ENCODE results near the gene RGS7. TPM values are rescaled to one million over a fixed set of nuclear protein-coding genes. Genes with fewer than 3 reads are reported as not detected.
A peak's percentile ranks its signal among the peaks of the same experiment; 100 is the strongest.

Gene RGS7
- total RNA-seq, result under 0.01 and 0.23 TPM in 2 replicates

GRCh38 chr1:241356519-241357365 lies at the start of gene RGS7:
Gene RGS7, minus strand, starts transcription at chr1:241357205.
- DNase-seq, result peak; percentile 72

DNA sequence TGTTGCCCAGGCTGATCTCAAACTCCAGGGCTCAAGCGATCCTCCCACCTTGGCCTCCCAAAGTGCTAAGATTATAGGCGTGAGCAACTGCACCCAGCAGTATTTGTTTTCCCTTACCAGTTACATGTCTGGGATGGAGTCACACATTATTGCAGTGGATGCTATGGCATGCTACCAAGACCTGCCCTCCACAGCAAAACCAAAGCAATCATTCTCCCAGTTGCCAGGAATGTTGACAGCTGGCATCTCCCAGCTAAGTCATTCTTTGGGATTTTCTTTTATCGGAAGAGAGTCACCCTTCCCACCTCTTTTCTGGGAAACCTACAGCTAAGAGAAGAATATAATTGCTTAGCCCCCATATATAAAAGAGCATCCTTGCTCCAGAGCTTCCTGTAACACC lies 49.4 kb upstream of the RGS7 start:
- no peak for DNase-seq

DNA sequence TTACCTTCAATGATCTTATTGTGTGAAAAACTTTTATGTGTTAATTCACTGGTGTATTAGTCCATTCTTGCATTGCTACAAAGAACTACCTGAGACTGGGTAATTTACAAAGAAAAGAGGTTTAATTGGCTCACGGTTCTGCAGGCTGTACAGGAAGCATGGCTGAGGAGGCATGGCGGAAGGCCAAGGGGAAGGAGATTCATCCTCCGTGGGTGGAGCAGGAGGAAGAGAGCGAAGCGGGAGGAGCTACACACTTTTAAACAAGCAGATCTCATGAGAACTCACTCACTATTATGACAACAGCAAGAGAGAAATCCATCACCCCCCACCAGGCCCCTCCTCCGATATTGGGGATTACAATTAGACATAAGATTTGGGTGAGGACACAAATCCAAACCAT lies 44.2 kb upstream of the RGS7 start:
- peak; percentile 45 for DNase-seq

DNA sequence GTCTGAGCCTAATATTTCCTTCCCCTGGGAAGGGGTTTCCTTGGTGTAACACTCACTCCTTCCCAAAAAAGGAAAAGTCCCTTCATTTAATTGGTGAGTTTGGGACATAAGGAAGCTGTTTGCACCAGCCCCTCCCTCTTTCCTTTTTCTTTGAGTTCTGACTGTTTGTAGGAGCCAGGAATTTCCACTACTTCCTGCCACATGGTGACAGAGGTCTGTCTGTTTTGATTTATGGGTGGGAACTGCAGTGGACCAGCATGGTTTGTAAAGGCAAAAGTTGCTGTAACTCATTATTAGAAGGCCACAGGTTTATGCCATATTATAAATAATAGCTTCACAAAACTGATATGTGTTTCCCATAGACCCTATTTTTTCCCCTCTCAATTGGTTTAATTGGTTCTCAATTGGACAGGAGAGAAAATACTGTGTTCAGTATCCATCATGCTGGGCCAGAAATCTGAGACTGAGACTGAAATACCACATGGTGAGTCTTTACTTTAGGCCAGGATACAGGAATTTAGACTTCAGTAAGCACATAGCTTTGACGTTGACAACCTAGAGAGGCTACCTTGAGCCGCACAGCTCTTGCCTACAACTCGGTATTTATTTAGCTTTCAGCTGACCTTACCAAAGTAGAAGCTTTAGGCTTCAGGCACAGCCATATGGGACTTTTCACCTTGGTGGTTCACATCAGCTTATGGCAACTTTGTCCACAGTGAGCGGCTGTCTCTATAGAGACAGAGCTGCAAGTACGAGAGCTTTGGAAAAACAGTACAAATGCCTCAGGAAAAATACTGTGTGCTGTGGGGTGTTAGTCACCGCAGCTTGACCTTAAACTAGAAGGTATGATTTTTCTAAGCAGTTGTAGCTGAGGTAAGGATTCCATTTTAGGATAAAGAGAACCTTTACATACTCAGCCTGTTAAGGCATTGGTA lies 40.0 kb upstream of the RGS7 start:
- peak; percentile 24 for DNase-seq

- no peak for DNase-seq
These were observed 35.1 kb upstream of the RGS7 start for GRCh38 chr1:241391926-241392710.

DNA sequence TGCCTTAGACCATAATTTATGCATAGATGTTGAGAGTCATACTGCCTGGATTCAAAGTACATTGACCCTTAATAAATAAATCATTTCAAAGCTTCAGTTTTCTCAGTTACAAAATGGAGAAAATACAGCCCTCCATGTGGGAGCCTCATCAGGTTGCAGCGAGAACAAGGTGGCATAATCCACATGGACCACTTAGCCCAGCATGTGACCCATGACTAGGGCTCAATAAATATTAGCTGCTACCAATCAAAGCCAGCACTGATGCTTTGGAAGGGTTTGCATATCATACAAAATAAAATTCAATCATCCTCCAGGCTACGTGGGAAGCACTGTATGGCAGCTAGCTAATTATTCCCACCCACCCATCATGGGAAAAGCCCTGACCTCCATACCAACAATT lies 33.5 kb upstream of the RGS7 start:
- DNase-seq, result no peak

GRCh38 chr1:241389400-241389799 lies 32.4 kb upstream of the RGS7 start:
- DNase-seq, result no peak

DNA sequence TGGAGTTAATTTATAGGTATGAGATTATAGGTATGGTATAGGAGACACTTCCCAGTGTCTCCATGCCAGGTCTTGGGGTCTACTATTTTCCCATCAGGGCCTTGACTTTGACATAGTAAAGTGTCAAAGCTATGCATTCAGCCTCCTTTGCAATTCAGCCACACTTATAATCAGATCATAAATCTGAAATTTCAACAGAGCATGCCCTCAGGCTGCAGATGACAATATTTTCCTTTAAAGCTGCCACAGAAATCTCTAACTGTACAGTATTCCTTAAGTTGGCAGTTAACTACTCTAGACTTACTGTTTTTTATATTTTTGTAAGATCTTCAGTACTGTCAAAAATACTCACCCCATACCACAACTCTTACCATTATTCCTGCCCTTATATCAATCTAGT lies 30.2 kb upstream of the RGS7 start:
- no peak for DNase-seq

DNA sequence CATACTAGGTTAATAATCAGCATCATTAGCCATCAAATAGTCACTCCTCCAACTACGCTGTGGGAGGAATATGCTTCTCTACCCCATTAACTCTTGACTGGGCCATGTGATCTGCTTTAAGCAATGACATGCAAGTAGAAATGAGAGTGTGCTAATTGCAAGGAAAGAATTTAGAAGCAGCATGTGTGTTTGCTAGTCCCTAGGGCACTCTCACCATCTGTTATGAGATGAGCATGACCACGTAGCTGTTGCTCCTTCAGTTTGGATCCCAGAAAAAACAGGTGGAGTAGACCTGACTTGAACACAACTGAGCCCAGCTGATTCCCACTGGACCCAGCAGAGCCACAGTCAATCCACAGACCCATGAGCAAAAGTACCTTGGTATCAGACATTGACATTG lies 19.7 kb upstream of the RGS7 start:
- no peak for DNase-seq

DNA sequence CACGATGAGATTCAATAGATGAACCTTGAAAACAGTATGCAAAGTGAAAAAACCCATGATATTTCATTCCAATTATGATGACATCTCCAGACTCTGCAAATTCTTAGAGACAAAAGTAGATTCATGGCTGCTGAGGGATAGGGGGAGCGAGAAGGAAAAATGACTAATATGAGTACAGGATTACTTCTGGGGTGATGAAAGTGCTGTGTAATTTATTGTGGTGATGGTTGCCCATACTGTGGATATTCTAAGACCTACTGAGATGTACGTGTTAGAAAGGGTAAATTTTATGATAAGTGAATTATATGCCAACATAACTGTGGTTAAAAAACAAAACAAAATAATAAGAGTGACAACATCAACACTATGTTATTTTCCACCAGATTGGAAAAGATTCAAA lies 18.9 kb upstream of the RGS7 start:
- DNase-seq, result no peak

DNA sequence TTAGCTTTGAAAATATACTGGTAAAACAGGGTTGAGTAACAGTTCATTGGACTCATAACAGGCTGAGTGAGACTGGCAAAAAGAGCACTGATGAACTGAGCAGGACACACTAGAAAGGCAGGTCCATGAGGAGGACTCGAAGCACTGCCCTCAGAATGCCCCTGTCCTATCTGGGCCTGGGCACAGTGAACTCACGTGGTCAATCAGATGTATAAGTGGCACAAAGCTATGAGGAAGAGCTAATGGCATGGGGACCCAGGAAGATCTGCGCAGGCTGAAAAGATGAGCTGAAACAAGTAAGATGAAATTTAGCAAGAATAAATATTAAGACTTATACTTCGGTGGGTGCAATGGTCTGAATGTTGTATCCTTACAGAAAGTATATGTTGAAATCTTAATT lies 9.2 kb upstream of the RGS7 start:
- no peak for DNase-seq

GRCh38 chr1:241362350-241362749 lies 5.3 kb upstream of the RGS7 start:
- no peak for DNase-seq

GRCh38 chr1:241357366-241358340 lies 648 bp upstream of the RGS7 start:
- peak; percentile 8 for DNase-seq

GRCh38 chr1:241356187-241356518 lies 852 bp downstream of the RGS7 start:
- DNase-seq, result no peak

DNA sequence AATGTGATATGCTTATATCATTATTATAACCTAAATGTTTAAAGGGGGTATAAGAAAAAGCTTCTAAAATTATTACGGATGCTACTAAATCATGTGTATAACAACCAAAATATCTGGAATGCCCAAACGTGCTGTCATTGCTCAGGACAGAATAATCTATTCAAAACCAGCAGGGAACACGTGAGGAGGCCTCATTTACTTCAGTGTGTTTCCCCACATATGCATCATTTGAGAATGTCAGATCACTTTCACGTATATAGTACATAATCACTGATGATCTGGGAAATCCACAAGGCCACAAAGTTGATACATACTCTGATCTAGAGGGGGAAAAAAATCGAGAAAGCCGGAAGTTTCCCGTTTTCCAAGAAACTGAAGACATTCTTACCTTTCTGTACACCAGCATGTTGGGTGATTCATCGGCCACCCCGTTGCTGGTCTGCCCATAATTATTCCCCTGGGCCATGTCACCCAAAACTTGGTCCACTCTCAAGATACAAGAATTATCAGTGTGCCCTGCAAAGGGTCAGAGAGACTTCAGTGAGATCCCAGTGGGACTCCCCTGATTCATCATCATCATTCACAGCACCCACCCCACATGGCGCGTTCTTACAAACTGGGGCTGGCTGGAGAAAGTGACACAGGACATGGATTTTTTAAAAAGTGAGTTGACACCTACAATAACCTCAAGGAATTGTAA lies 1.5 kb downstream of the RGS7 start:
- no peak for DNase-seq

- no peak for DNase-seq
These were observed 4.6 kb downstream of the RGS7 start for GRCh38 chr1:241352401-241352800.

- no peak for DNase-seq
These were observed 5.2 kb downstream of the RGS7 start for GRCh38 chr1:241351841-241352240.

DNA sequence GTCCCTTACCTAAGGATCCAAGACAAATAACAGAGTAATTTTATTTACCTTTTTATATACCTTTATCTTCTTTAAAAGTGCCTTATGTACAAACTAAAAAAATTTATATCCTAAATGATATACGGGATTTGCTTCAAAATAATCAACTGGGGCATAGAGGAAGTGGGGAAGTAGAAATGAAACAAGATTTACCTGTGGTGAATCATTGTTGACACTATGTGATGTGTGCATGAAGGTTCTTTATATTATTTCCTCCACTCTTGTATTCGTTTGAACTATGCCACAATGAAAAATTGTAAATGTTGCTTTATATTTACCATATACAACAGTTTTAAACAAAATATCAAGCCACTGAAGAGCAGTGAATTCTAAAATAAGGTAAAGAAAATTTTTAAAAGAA lies 13.0 kb downstream of the RGS7 start:
- no peak for DNase-seq

DNA sequence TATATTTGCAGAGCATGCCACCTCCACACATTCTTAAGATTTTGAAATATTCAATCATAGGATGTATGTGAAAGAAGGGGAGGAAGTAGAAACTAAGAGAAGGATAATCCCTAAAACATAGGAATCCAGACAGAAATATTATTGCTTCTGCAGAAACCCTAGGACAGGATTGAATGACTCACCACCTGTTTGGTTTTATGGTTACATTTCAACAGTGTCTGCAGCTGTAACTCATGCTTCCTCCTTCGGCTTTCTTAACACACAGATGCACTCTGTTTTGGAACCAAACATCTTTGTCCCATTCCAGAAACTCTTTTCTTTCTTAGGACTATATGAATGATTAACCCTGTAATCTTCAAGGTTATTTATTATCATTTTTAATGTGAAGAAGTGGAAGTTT lies 20.7 kb downstream of the RGS7 start:
- DNase-seq, result peak; percentile 31

DNA sequence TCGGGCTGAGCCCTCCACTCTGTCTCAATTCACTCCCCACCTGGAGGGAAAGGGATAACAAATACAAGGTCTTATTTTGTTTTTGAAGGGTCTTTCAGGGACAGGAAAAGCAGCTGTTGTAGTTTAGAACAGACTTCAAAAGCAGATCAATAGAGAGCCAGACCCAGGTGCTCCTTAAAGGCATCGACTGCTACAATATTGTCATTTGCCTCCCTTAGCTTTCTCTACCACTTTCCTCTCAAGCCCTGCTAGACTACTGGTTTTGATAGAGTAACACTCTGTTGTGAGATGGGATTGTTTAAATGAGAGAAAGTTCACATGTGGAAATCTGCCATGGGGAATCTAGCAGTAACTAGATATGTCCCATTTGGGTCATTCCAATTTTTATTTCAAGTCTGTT lies 24.0 kb downstream of the RGS7 start:
- no peak for DNase-seq

DNA sequence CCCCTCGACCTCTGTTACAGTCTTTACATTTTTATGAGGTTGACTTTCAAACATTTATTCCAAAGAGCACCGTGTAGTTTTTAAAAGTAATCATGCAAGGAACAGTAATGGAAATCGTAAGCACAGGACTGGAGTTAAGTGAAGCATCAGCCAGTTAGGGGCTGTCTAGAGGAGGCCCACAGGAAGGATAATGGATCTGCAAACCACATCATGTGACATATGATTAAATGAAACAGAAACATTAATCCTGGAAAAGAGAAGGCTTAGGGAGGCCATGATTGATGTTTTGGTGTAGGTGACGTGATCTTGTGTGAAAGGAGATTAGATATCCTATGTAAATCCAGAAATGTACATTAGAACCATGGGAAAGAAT lies 25.0 kb downstream of the RGS7 start:
- DNase-seq, result no peak
